Measurements from ENCODE around the gene ARHGAP6. TPM values are rescaled to one million over a fixed set of nuclear protein-coding genes. Genes with fewer than 3 reads are reported as not detected.

The ARHGAP6 gene
- total and polyA plus RNA-seq, 2 donors from 2014 or later: 6.0 to 20.4 TPM

- no peak overlapping the region for H3K27ac ChIP-seq (ENCODE audit: low read depth in 2 of 2, low read length in 2 of 2)
- DNase-seq (no peak), FAIRE-seq (no peak)
- H3K9me3 ChIP-seq (ENCODE audit: control insufficient read depth in 2 of 3, insufficient read depth in 1 of 3, low read length in 3 of 3): peaks cover 0 to 5% (median 0%) of the 10 kb centered on the region in 3 donors
- no peak for TF ChIP-seq CTCF (IDR thresholded peaks at IDR 0.05; ENCODE audit: borderline replicate concordance, extremely low read depth, insufficient read depth)
- intact Hi-C loops (cut with DNase I): no loop called here
- no peak overlapping the region for H3K9ac ChIP-seq (ENCODE audit: low read length in 3 of 3)
- no peaks in the 10 kb centered on the region for H3K4me1 ChIP-seq (ENCODE audit: control insufficient read depth in 2 of 3, insufficient read depth in 2 of 3, low read depth in 1 of 3, low read length in 3 of 3)
- no peak overlapping the region for H3K4me3 ChIP-seq (ENCODE audit: low read length in 3 of 3)
- H3K27me3 ChIP-seq (ENCODE audit: control insufficient read depth, insufficient read depth, low read length): no peaks in the 10 kb centered on the region
- no peaks in the 10 kb centered on the region for H3K36me3 ChIP-seq (ENCODE audit: control insufficient read depth in 2 of 3, insufficient read depth in 3 of 3, low read length in 3 of 3)
Observed at GRCh38 chrX:11089802-11090201, 575.9 kb downstream of the ARHGAP6 start.

Small RNA genes within 50 kb of the gene (microRNA-seq; reads per million reads assigned to microRNA genes)
- 3.0 reads per million for gene MIR548AX

Other genes with a start within 250 kb of the ARHGAP6 start
- gene MSL3, start 92.3 kb upstream of the ARHGAP6 start, total RNA-seq: 27.1 TPM
- 16.3 TPM for gene MSL3, start 92.3 kb upstream of the ARHGAP6 start, polyA plus RNA-seq (ENCODE audit: insufficient read depth, low read depth, low replicate concordance)

Measured in kidney (tissue), 14 donors.